IPS-18a (cell line): ENCODE data around the gene ZIC4.

Experiments used
- H3K27ac ChIP-seq: one replicate; pipeline ENCODE4 v1.5.1; 2013; ENCODE audit warnings: low read length
- H3K27me3 ChIP-seq: one replicate; pipeline ENCODE4 v1.6.1; 2013; ENCODE audit warnings: mild to moderate bottlenecking, low read length; ENCODE audit not compliant: control insufficient read depth, insufficient read depth
- H3K36me3 ChIP-seq: one replicate; pipeline ENCODE4 v1.6.1; 2013; ENCODE audit warnings: low read depth, low read length; ENCODE audit not compliant: control insufficient read depth
- H3K4me1 ChIP-seq: one replicate; pipeline ENCODE4 v1.6.1; 2013; ENCODE audit warnings: low read depth, low read length; ENCODE audit not compliant: control insufficient read depth
- H3K4me3 ChIP-seq: one replicate; pipeline ENCODE4 v1.5.1; 2013; ENCODE audit warnings: low read length
- H3K9ac ChIP-seq: one replicate; pipeline ENCODE4 v1.6.1; 2013; ENCODE audit warnings: mild to moderate bottlenecking, low read length, moderate library complexity
- H3K9me3 ChIP-seq: one replicate; pipeline ENCODE4 v1.6.1; 2013; ENCODE audit warnings: low read depth, low read length; ENCODE audit not compliant: control insufficient read depth

Gene ZIC4

DNA sequence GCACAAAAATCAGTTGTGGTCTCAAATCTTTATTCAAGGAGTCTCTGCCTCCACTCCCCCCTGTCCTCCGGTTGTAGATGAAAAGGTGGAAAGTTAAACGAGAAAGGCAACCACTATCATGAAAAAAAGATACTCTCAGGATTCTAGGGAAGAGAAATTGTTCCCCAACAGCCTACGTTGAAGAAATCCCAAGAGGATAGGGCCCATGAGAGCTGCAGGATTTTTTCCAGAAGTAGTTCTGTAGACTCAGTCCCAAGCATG lies 17.1 kb upstream of the ZIC4 start:
- no peak overlapping the region for H3K9ac ChIP-seq
- peaks cover 88% of the 10 kb centered on the region for H3K27me3 ChIP-seq
- peak overlapping the region; percentile 49 for H3K4me3 ChIP-seq

DNA sequence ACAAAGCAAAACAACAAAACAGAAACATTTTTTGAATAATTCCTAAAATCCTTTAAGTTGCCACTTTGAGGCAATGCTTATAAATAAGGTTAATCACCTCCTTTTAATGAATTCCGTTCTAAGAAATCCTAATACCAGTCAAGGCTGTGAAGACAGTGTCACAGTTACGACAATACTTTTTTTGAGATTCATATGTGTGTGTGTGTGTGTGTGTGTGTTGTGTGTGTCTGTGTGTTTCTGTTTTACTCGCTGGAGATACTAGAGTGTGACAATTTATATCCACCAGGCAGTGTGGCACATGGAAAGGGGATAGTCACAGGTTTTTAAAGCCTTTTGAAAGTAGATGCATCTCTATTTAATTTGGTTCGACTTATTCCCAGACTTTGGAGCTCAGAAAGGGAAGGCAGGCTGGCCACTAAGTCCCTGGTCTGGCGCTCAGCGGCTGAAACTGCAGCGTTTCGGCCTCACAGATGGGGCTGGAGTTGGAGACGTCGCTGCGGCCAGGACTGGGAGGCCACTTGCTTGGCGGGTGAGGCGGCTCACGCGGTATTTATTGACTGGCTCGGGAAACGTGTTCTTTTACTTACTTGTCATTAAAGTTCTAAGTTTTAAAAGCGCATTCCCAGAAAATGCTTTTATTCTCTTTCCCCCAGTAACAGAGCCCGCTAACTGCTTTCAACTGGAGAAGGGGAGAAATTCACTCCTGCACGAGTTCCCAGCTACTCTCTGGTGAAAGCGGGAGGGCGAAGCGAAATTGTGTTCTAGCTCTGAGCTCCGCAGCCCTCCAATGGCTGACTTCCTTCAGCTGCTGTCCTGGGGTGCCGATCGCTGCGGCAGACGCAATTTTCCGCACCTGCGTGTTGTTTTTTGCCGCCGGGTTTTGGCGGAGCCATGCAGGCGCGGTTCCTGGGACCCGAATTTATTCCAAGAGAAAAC lies 16.5 kb upstream of the ZIC4 start:
- no peak overlapping the region for H3K27ac ChIP-seq
- H3K9me3 ChIP-seq, result no peaks in the 10 kb centered on the region
- H3K27me3 ChIP-seq, result peaks cover 94% of the 10 kb centered on the region
- no peaks in the 10 kb centered on the region for H3K36me3 ChIP-seq
- peaks cover 29% of the 10 kb centered on the region for H3K4me1 ChIP-seq
- peak overlapping the region; percentile 49 for H3K4me3 ChIP-seq
- no peak overlapping the region for H3K9ac ChIP-seq

More for the DNA sequence above, 17.1 kb upstream of the ZIC4 start:
- H3K9me3 ChIP-seq, result no peaks in the 10 kb centered on the region
- no peaks in the 10 kb centered on the region for H3K36me3 ChIP-seq
- no peak overlapping the region for H3K27ac ChIP-seq
- H3K4me1 ChIP-seq, result peaks cover 29% of the 10 kb centered on the region

DNA sequence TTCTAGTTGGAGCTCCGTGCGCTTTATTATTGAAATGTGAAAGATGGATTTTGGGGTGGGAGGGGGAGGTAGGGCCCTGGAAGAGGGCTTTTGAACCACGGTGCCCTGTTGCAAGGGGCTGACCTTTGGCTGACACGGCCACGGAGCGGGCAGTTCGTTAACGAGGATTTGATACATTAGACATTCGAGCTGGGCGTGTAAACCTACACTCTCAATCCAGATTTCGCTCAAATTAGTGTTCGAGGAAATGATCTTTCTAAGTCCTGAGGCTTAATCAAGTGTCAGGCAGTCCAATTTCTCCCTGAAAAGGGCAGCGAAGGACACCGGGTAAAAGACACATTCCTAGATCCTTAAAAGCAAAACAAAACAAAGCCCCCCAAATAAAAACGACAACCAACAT lies 15.9 kb upstream of the ZIC4 start:
- Histone ChIP-seq H3K27me3 (peaks cover 97% of the 10 kb centered on the region), H3K4me1 (peaks cover 29% of the 10 kb centered on the region), H3K4me3 (peak overlapping the region; percentile 57)

DNA sequence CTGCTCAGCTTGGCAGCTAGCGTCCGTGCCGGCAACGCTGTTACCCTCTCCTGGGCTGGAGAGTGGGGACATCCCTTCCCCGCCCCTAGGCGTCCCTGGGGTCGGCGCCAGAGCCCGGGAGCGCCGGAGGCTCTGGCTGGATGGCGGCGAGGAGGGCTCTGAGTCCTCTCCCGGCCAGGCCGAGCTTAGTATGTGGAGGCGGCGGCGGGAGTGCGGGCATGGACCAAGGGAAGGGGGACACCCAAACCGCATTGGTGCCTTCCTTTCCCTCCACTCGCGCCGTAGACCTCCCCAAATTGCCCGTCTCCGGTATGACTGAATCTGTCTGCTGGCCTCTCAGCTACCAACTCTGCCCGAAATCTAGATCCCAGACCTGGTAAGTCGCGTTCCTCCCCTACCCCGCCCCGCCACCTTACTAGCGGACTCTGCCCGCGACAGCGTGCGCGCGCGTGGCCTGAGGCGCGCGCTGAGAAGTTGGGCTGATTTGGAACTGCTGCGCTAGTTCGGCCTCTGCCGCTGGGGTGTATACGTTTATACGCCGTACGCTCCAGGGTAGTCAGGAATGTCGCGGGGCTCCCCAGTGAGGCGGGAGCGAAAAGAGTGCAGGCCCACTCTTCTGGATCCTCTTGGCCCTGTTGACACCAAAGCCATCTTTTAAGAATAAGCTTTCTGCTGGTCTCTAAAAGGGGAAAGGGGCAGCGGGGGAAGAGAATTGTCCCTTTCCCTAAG lies 15.0 kb upstream of the ZIC4 start:
- Histone ChIP-seq H3K4me3 (peak overlapping the region; percentile 57), H3K9me3 (no peaks in the 10 kb centered on the region), H3K9ac (no peak overlapping the region), H3K36me3 (no peaks in the 10 kb centered on the region), H3K27me3 (peaks cover 100% of the 10 kb centered on the region), H3K4me1 (peaks cover 29% of the 10 kb centered on the region), H3K27ac (no peak overlapping the region)

More for the DNA sequence above, 15.9 kb upstream of the ZIC4 start:
- Histone ChIP-seq H3K36me3 (no peaks in the 10 kb centered on the region), H3K9ac (no peak overlapping the region), H3K9me3 (no peaks in the 10 kb centered on the region), H3K27ac (no peak overlapping the region)

DNA sequence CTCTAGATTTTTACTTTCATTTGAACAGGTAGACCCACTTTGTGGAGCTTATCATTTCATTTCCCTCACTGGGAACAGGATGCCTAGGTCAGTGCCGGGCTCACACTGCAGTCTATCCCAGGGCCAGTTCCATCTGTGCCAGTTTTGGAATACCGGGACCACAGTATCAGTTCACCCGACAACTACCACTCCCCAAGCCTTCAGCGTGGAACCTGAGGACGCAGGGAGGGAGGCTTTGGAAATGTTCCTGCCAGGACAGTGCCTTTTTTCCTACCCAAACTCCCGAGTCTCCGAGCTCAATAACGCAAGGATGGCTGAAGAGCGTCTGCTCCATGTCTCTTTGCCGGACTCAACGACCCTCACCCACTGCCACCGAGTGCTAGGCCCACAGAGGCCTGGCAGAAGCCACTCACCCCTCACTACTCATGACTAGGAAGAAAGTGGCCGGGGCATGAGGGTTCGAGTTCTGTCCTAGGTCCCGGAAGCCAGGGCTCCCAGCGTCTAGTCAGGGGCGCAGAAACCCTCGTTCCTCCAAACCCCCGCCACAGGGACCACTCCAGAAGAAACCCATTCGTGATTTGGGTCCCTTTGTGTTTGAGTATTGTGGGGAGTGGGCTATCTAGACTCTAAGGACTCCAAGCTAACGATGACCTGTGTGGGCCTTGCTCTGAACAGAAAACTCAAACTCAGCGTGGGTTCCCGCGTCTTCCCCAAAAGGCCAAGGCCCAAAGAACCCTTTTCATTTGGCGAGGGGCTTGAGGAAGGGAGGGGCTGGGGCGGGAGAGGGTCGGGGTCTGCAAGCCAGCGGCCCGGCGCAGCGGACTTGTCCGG lies 14.2 kb upstream of the ZIC4 start:
- H3K27me3 ChIP-seq, result peaks cover 100% of the 10 kb centered on the region
- peak overlapping the region; percentile 57 for H3K4me3 ChIP-seq
- H3K4me1 ChIP-seq, result peaks cover 35% of the 10 kb centered on the region

DNA sequence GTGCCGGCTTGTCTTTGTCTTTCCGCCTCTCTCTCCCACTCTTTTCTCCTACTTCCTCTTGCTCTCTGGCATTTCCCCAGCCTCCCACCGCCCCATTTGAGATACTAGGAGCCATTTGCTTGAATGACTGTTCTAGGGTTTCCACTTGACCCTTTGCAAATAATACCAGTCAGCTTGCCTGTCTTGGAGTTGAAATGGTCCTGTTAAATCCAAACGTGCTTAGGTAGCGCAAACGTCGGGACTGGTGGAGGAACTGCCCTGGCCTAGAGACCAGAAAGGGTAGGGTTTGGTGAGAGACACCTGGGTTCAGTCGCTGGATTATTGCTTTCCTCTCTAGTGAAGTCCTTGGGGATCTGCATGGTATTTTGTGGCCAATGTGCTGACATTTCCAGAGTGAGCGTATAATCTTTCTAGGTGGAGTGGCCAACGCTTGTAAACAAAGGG lies 13.5 kb upstream of the ZIC4 start:
- peak overlapping the region; percentile 55 for H3K4me3 ChIP-seq
- H3K9me3 ChIP-seq, result no peaks in the 10 kb centered on the region
- no peaks in the 10 kb centered on the region for H3K36me3 ChIP-seq
- no peak overlapping the region for H3K27ac ChIP-seq
- no peak overlapping the region for H3K9ac ChIP-seq
- peaks cover 100% of the 10 kb centered on the region for H3K27me3 ChIP-seq
- peaks cover 34% of the 10 kb centered on the region for H3K4me1 ChIP-seq

More for the DNA sequence above, 14.2 kb upstream of the ZIC4 start:
- Histone ChIP-seq H3K9me3 (no peaks in the 10 kb centered on the region), H3K36me3 (no peaks in the 10 kb centered on the region), H3K9ac (no peak overlapping the region), H3K27ac (no peak overlapping the region)

DNA sequence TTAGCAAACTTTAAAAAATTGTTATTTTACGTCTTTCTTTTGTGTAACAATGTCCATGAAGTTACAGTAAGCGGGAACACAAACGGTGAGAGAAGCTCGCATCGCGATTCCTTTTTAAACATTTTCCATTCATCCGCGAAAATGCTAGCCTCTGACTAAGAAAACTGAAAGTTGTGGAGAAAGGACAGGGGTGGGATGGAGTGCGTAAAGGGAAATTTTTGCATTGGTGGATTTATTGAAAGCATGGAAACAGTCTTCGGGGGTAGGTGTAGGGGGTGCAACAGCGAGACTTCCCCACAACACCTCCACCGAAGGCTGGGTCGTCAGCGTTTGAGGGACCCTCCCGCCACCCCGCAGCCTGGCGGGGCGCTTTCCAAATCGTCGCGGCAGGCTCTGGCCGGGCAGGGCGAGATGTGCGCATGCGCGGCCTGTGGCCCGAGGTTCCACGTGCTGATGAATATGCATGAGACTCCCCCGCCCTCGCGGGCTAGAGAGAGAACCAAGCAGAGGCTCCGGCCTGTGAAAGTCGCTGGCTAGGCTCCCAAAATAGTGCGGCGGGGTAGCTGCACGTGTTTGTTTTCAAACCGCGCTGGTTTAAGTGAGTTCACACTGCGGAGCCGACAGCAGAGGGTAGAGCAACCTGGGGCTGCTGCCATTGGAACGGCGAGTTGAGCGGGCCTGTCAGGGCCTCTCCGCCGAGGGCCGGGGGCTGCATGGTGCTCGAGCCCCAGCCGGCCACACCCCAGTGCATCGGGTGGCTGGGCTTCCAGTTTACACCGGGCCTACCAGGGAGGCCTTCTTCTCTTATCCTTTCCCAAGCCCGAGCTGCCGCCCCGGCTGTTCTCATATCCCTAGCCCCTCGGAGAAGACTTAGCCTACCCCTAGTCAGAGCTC lies 12.7 kb upstream of the ZIC4 start:
- peak overlapping the region; percentile 55 for H3K4me3 ChIP-seq

DNA sequence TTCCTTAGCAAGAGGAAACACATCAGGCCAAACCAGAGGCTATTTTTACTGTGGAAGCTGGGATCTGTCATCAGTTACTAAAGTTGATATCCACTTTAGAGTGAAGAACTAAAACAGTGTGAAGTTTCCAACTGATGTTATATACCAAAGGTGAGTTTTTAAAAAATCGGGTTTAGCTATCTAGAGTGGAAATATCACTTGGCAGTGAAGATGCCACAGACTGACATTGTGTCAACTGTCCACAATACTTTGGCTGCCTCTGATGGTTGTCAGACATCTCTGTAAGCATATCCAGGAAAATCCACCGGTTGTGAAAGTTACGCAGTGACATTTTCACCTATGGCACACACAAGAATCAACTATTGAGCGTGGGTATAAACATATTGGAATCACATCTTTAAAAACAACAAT lies 12.0 kb upstream of the ZIC4 start:
- no peak overlapping the region for H3K9ac ChIP-seq
- H3K27ac ChIP-seq, result no peak overlapping the region
- peaks cover 35% of the 10 kb centered on the region for H3K4me1 ChIP-seq
- H3K4me3 ChIP-seq, result peak overlapping the region; percentile 55
- H3K27me3 ChIP-seq, result peaks cover 100% of the 10 kb centered on the region
- H3K36me3 ChIP-seq, result no peaks in the 10 kb centered on the region
- H3K9me3 ChIP-seq, result no peaks in the 10 kb centered on the region

More for the DNA sequence above, 12.7 kb upstream of the ZIC4 start:
- Histone ChIP-seq H3K9ac (no peak overlapping the region), H3K4me1 (peaks cover 35% of the 10 kb centered on the region), H3K36me3 (no peaks in the 10 kb centered on the region), H3K27ac (no peak overlapping the region), H3K27me3 (peaks cover 100% of the 10 kb centered on the region), H3K9me3 (no peaks in the 10 kb centered on the region)

DNA sequence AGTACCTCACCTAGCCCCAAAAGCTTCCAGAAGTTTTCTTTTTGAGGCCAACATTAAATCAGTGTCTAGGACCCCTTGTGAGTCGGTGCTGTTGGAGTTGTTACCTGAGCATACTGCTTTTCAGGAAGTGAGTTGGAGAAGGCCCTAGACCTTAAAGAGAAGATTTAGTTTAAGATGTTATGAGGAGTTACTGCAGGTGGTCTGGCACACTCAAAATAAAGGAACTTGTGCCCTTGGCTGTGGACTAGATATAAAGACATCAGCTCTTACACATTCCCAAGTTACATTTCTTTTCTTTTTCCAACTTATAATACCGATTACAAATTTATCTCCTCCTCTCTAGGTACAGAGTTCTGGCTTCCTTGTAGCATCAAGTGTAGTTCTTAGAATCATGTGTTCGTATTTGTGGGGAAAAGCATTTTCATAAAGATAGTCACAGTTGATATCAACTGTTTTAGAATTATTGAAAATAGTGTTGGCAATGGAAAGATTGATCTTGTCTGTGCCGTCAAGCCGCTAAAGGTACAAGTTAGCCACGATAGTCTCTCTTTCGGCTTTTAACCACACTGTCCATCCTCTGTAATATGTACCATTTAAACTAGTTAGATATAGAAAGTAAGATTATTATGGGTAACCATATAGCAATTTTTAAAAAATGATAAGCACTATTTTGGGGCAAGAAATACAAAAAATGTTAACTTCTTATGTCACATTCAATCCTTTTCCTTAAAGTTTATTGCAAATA lies 11.4 kb upstream of the ZIC4 start:
- Histone ChIP-seq H3K36me3 (no peaks in the 10 kb centered on the region), H3K27me3 (peaks cover 100% of the 10 kb centered on the region), H3K4me1 (peaks cover 40% of the 10 kb centered on the region), H3K9me3 (no peaks in the 10 kb centered on the region), H3K27ac (no peak overlapping the region), H3K4me3 (no peak overlapping the region), H3K9ac (no peak overlapping the region)

DNA sequence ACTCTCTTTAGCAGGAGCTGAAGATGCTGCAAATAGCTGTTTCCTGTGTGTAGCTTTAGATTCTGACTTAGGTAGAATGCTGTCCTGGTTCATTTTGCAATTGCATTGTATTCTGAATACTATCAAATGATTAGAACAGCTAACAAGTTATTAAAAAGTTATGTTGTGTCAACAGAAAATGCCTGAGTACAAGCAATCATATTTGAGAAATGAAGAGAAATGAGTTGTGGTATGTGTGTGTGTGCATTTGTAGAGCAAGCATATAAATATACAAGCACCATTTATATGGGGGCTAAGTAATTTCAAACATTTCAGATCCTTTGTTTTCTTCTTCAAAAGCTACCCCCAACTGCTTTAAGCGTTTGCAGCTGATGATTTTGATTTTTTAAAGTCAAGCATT lies 10.6 kb upstream of the ZIC4 start:
- peaks cover 100% of the 10 kb centered on the region for H3K27me3 ChIP-seq
- peaks cover 32% of the 10 kb centered on the region for H3K4me1 ChIP-seq
- H3K4me3 ChIP-seq, result no peak overlapping the region
- H3K27ac ChIP-seq, result no peak overlapping the region
- no peaks in the 10 kb centered on the region for H3K36me3 ChIP-seq
- no peaks in the 10 kb centered on the region for H3K9me3 ChIP-seq
- no peak overlapping the region for H3K9ac ChIP-seq
